GM23338 (cell line): ENCODE measurements around the gene PML. TPM values are rescaled to one million over a fixed set of nuclear protein-coding genes. Genes with fewer than 3 reads are reported as not detected.
"Not testable (repeated sequence)": the region's sequence is repeated elsewhere in the genome, so short reads cannot be mapped to it uniquely, and the experiment has no call there.

Source experiments
- ATAC-seq: fragments of 200-7000 bp; cut with Tn5 transposase; 3 replicates; pipeline ENCODE4 v1.9.1; 2020
- DNase-seq: peaks from one replicate; pipeline ENCODE4 v3.0.0-alpha.2; 2015; ENCODE audit warnings: low spot score
- H2AFZ ChIP-seq: fragments of 200-600 bp; sonication (generic); 2 replicates; pipeline ENCODE4 v1.8.0; 2016; ENCODE audit warnings: antibody characterized with exemption, mild to moderate bottlenecking, moderate library complexity
- H3F3A ChIP-seq: fragments of 200-600 bp; sonication (generic); replicated peaks from 2 replicates; pipeline ENCODE4 v1.8.0; 2017; ENCODE audit warnings: antibody characterized with exemption, mixed run types, low read depth
- H3K27ac ChIP-seq: fragments of 200-600 bp; sonication (generic); 2 replicates; pipeline ENCODE4 v1.6.1; 2016; ENCODE audit warnings: low read depth
- H3K27me3 ChIP-seq: fragments of 200-600 bp; sonication (generic); 2 replicates; pipeline ENCODE4 v1.8.0; 2016; ENCODE audit warnings: mild to moderate bottlenecking, mixed run types, moderate library complexity; ENCODE audit not compliant: insufficient read depth
- H3K36me3 ChIP-seq: fragments of 200-600 bp; sonication (generic); 2 replicates; pipeline ENCODE4 v1.8.0; 2016; ENCODE audit warnings: mild to moderate bottlenecking; ENCODE audit not compliant: insufficient read depth
- H3K4me1 ChIP-seq: fragments of 200-600 bp; sonication (generic); 2 replicates; pipeline ENCODE4 v1.8.0; 2016; ENCODE audit warnings: mild to moderate bottlenecking, moderate library complexity; ENCODE audit not compliant: insufficient read depth
- H3K4me2 ChIP-seq: fragments of 200-600 bp; sonication (generic); 2 replicates; pipeline ENCODE4 v1.7.1; 2017; ENCODE audit warnings: mixed run types
- H3K4me3 ChIP-seq: fragments of 200-600 bp; sonication (generic); 2 replicates; pipeline ENCODE4 v1.6.1; 2016; ENCODE audit warnings: mixed run types
- H3K79me2 ChIP-seq: fragments of 200-600 bp; sonication (generic); replicated peaks from 2 replicates; pipeline ENCODE4 v1.8.0; 2017; ENCODE audit warnings: mild to moderate bottlenecking; ENCODE audit not compliant: insufficient read depth
- H3K9me2 ChIP-seq: fragments of 200-600 bp; sonication (generic); 2 replicates; pipeline ENCODE4 v1.8.0; 2017; ENCODE audit not compliant: insufficient read depth
- H4K20me1 ChIP-seq: fragments of 200-600 bp; sonication (generic); replicated peaks from 2 replicates; pipeline ENCODE4 v1.8.0; 2017; ENCODE audit warnings: mild to moderate bottlenecking; ENCODE audit not compliant: insufficient read depth
- H3K27ac Mint-ChIP-seq: 2 replicates; pipeline ENCODE4 v1.8.0; 2020; ENCODE audit warnings: inconsistent platforms, mild to moderate bottlenecking, moderate library complexity, mixed read lengths
- H3K27me3 Mint-ChIP-seq: 3 replicates; pipeline ENCODE4 v1.8.0; 2022; ENCODE audit warnings: low read depth, mild to moderate bottlenecking, moderate library complexity, mixed read lengths, inconsistent platforms; ENCODE audit not compliant: insufficient read depth, poor library complexity
- H3K36me3 Mint-ChIP-seq: 3 replicates; pipeline ENCODE4 v1.8.0; 2021; ENCODE audit warnings: low read depth, mild to moderate bottlenecking, inconsistent platforms, moderate library complexity, mixed read lengths
- H3K4me1 Mint-ChIP-seq: 3 replicates; pipeline ENCODE4 v1.8.0; 2020; ENCODE audit warnings: mild to moderate bottlenecking, inconsistent platforms, mixed read lengths
- H3K4me3 Mint-ChIP-seq: 3 replicates; pipeline ENCODE4 v1.8.0; 2021; ENCODE audit warnings: moderate library complexity, mild to moderate bottlenecking, inconsistent platforms, mixed read lengths
- H3K9me3 Mint-ChIP-seq: 3 replicates; pipeline ENCODE4 v1.8.0; 2020; ENCODE audit warnings: moderate library complexity, mild to moderate bottlenecking, inconsistent platforms, mixed read lengths
- polyA plus RNA-seq: library from polyadenylated mRNA; unstranded; fragments of >200 nt; fragmentation: Nextera tagmentation; extraction: Ambion mirVana; gene quantifications from 2 replicates; pipeline ENCODE4 v1.2.1, GENCODE V29; 2016
- total RNA-seq: library from RNA; depleted of rRNA; stranded (reverse); fragments of >200 nt; shearing (Covaris generic); gene quantifications from 2 replicates; pipeline ENCODE4 v1.2.3, GENCODE V29; 2014
- TF ChIP-seq, protein P1 (sequence below), 2 experiments: fragments of 200-600 bp in 1 of 2; sonication (generic) in 1 of 2; conservative IDR thresholded peaks; 2 replicates each; pipeline versions ENCODE4 v1.5.1 to v1.6.1; 2016 to 2017; ENCODE audit warnings: antibody characterized with exemption in 2 of 2, low read depth in 2 of 2, mild to moderate bottlenecking in 2 of 2, moderate library complexity in 1 of 2

PML gene
- total and polyA plus RNA-seq, 2 experiments from 2014 or later: 19.0 to 73.1 TPM

DNA sequence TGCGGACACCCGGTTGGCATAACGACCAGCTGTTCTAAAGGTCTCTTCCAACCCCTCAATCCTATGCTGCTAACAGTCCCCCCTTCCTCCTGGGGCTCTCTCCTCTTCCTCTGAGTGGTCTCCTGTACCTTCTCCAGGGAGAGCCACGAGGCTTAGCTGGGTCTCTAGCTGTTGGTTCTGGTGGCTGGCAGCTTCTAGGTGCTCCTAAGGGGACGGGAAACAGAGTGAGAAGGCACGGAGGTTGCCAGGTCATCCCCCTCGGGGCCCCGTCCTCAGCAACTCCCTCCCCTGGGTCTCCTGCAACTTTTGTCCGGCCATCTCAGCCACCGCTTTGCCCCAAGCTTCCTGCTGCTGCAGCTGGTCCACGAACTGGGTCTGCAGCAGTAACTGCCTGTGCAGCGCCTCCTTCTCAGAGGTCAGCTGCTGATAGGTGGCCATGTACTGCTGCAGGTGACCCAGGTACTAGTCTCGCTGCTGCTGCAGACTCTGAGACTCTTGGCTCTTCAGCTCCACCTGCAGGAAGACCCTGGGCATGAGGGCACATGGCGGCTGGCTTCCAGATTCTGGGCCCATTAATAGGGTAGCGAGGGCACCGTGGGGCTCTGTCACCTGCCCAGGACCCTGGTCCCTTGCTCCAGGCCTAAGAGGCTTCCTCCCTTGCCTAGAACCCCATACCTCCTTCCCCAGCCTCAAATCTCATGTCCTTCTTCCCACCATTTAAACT, 78.3 kb downstream of the PML start:
- not testable (repeated sequence) for H3K9me3 Mint-ChIP-seq, H3F3A ChIP-seq, H3K36me3 ChIP-seq, H3K4me2 ChIP-seq, H2AFZ ChIP-seq, H3K4me1 ChIP-seq, ATAC-seq, H4K20me1 ChIP-seq, H3K4me3 Mint-ChIP-seq, H3K9me2 ChIP-seq, H3K79me2 ChIP-seq, DNase-seq, H3K27ac Mint-ChIP-seq, H3K4me1 Mint-ChIP-seq, H3K27me3 ChIP-seq, H3K4me3 ChIP-seq, H3K27me3 Mint-ChIP-seq, H3K27ac ChIP-seq, H3K36me3 Mint-ChIP-seq
- TF ChIP-seq, protein P1, sequence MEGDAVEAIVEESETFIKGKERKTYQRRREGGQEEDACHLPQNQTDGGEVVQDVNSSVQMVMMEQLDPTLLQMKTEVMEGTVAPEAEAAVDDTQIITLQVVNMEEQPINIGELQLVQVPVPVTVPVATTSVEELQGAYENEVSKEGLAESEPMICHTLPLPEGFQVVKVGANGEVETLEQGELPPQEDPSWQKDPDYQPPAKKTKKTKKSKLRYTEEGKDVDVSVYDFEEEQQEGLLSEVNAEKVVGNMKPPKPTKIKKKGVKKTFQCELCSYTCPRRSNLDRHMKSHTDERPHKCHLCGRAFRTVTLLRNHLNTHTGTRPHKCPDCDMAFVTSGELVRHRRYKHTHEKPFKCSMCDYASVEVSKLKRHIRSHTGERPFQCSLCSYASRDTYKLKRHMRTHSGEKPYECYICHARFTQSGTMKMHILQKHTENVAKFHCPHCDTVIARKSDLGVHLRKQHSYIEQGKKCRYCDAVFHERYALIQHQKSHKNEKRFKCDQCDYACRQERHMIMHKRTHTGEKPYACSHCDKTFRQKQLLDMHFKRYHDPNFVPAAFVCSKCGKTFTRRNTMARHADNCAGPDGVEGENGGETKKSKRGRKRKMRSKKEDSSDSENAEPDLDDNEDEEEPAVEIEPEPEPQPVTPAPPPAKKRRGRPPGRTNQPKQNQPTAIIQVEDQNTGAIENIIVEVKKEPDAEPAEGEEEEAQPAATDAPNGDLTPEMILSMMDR (conservative IDR thresholded peaks at IDR 0.05; ENCODE audit: low read depth in 2 of 2): peak in 1 of 2 experiments; percentile 58; a peak in 2 of 4 replicates

DNA sequence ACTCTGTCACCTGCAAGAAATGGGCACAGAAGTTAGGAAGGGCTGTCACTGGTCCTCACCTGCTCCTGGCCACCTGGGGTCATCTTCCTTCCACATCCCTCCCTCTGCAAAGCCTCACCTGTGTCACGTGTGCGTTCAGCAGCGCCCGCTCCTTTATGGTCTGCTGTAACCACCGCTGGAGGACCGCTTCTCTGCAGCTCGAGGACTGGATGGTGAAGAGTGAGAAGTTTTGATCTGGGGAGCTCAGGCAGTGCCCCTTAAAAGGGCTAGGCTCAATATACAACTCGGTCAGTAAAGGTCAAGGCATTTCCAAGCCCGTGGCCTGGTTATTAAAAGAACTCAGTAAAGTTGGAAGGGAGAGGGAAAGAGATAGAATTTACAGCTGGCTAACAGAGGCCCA, 81.3 kb downstream of the PML start:
- H3K4me1 Mint-ChIP-seq, H3K9me2 ChIP-seq, H3F3A ChIP-seq, H3K4me1 ChIP-seq, H2AFZ ChIP-seq, ATAC-seq, H3K27me3 ChIP-seq, H3K36me3 ChIP-seq, H3K4me2 ChIP-seq, H3K79me2 ChIP-seq, DNase-seq, H4K20me1 ChIP-seq, H3K4me3 Mint-ChIP-seq, H3K4me3 ChIP-seq, H3K36me3 Mint-ChIP-seq, H3K27ac Mint-ChIP-seq, H3K27me3 Mint-ChIP-seq, H3K27ac ChIP-seq, H3K9me3 Mint-ChIP-seq: not testable (repeated sequence)

DNA sequence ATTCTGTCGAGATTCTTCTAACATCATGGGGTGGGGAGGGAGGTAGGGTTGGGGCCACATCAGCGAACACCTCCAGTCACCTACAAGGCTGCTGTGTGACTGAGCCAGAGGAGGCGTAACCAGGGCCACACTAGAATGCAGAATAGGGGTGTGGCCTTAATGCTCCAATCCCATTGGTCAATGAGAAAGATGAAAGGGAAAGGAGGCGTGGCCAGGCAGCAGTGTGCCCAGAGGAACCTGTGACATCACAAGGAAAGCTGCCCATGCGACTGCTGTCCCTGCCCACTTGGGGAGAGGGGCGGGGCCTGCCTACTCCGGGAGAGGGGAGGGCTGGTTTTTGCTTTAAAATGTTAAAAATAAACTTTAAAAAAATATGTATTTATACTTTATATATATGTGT, 87.9 kb downstream of the PML start, which contains the start of gene GOLGA6A:
TSS of gene GOLGA6A (minus strand) at position 101 of the 400 bp plus-strand sequence. CDS start at position 60, 41 bp downstream.
- DNase-seq, H3K9me2 ChIP-seq, H3K27ac Mint-ChIP-seq, ATAC-seq, H3K4me1 Mint-ChIP-seq, H3K4me3 Mint-ChIP-seq, H3K27me3 ChIP-seq, H4K20me1 ChIP-seq, H3K4me3 ChIP-seq, H3K36me3 ChIP-seq, H3K4me1 ChIP-seq, H3K4me2 ChIP-seq, H3K27me3 Mint-ChIP-seq, H3K36me3 Mint-ChIP-seq, H3K27ac ChIP-seq, H3K79me2 ChIP-seq, H3K9me3 Mint-ChIP-seq, H2AFZ ChIP-seq, H3F3A ChIP-seq: not testable (repeated sequence)

DNA sequence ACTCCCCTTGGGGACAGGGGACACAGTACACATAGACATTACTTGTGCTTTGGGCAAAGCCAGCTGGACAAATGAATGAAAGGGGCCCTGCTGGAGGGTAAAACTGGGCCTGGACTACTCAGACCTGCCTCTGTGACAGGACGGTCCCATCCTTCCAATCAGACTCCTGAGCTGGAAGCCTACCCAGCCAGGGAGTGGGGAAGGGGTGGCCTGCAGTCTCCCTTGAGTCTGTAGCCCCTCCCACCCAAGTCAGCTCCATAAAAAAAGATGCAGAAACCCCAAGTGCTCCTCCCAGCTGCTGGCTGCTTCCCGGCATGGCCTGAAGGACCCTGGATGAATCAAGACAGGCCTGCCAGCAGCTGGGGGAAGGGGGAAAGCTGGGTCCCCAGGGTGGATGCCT, 100.1 kb downstream of the PML start:
- ATAC-seq: peak; percentile 89
- not testable (repeated sequence) for H3K27ac Mint-ChIP-seq, H3F3A ChIP-seq, H3K4me1 ChIP-seq, H2AFZ ChIP-seq, H3K36me3 Mint-ChIP-seq, H3K4me3 Mint-ChIP-seq, DNase-seq, H3K27ac ChIP-seq, H3K4me3 ChIP-seq, H3K27me3 ChIP-seq, H3K9me2 ChIP-seq, H3K79me2 ChIP-seq, H3K36me3 ChIP-seq, H3K4me1 Mint-ChIP-seq, H3K4me2 ChIP-seq, H4K20me1 ChIP-seq, H3K9me3 Mint-ChIP-seq, H3K27me3 Mint-ChIP-seq

DNA sequence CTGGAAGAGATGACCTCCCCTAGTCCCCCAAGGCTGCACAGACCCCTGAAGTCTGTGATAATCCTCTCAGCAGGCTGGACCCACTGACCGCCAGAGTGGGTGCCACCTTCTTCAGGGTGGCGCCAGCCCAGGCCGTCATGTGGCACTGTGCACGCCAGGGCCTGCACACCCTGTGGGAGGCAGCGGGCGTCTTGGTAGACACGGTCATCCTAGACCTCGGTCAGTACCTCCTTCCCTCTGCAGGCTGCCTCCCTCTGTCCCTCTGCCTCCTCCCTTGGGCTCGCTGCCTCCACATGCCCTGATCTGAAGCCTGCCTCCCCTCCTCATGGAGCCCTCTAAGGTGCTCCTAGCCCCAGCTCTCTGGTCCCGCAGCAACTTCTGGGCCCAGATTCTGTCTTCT, 101.1 kb downstream of the PML start:
- H3K27ac ChIP-seq, H3K4me3 ChIP-seq, H3K4me2 ChIP-seq, H3K27me3 Mint-ChIP-seq, H3F3A ChIP-seq, H3K79me2 ChIP-seq, H3K9me3 Mint-ChIP-seq, H3K4me1 ChIP-seq, H3K4me3 Mint-ChIP-seq, H3K9me2 ChIP-seq, H3K4me1 Mint-ChIP-seq, H3K36me3 ChIP-seq, H2AFZ ChIP-seq, H3K36me3 Mint-ChIP-seq, H3K27ac Mint-ChIP-seq, DNase-seq, H3K27me3 ChIP-seq, H4K20me1 ChIP-seq, ATAC-seq: not testable (repeated sequence)

DNA sequence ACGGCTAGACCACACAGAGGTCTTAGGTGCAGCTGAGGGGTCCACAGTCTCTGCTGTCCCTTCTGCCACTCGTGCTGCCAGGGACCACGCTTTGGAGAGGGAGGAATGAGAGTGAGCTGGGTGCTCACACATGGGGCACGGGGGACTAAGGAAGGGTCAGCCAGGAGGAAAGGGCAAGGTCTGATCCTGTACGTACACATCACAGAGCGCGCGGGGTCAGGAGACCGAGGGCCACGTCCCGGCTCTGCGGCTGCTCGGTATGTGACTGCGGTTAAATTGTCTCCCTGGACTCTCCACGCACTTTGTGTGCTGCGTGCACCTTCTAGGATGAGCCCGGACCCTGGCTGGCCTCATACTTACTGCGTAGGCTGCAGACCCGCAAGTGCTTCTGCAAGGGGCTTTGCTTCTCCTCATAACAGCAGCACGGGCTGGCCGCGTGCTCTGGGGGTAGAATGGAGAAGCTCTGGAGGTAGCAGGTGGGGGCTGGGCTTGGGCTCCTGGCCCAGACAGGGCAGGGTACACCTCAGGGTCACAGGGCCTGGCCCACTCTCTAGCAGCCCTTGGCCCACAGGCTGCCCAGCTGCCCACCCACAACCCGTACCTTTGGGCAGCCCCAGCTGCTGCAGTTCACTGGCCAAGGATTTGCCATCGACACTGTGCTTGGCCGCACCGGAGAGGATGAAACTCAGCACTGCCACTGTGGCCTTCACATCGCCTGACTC, 102.4 kb downstream of the PML start:
- H3K27me3 ChIP-seq, H3K27me3 Mint-ChIP-seq, H3K9me2 ChIP-seq, H3K36me3 ChIP-seq, H2AFZ ChIP-seq, H3K36me3 Mint-ChIP-seq, H3K27ac Mint-ChIP-seq, H3K4me3 ChIP-seq, ATAC-seq, H3K79me2 ChIP-seq, H3F3A ChIP-seq, H3K27ac ChIP-seq, H3K9me3 Mint-ChIP-seq, H4K20me1 ChIP-seq, H3K4me1 ChIP-seq, H3K4me1 Mint-ChIP-seq, DNase-seq, H3K4me2 ChIP-seq, H3K4me3 Mint-ChIP-seq: not testable (repeated sequence)
